Measurements from ENCODE around the gene AKAP17A. TPM values are rescaled to one million over a fixed set of nuclear protein-coding genes. Genes with fewer than 3 reads are reported as not detected.
"Not testable (repeated sequence)": the region's sequence is repeated elsewhere in the genome, so short reads cannot be mapped to it uniquely, and the experiment has no call there.

The AKAP17A gene
- total RNA-seq, 1 donor from 2014 or later, result 74.8 TPM

DNA sequence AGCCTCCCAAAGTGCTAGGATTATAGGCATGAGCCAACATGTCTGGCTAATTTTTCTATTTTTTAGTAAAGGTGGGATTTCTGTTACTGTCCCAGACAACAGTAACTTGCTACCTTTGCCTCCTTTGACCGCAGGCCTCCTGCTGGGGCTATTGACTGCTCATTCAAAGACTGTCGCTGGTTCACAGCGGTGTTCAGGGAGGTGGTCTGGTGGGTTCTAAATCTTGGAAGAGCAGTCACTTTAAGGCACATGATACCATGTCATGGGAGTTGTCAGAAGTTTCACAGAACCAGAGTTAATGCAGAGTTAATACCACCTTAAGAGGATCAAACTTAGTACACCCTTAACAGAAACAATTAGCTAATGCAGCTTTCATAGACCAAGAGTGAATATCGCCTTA is 27.3 kb downstream of the AKAP17A start:
- Mint-ChIP-seq H3K27me3 (ENCODE audit: low read depth) (no peaks in the 10 kb centered on the region), H3K36me3 (no peaks in the 10 kb centered on the region), H3K4me1 (no peaks in the 10 kb centered on the region), H3K27ac (no peak overlapping the region), H3K4me3 (no peak overlapping the region), H3K9me3 (no peaks in the 10 kb centered on the region)
- TF ChIP-seq, protein P1, sequence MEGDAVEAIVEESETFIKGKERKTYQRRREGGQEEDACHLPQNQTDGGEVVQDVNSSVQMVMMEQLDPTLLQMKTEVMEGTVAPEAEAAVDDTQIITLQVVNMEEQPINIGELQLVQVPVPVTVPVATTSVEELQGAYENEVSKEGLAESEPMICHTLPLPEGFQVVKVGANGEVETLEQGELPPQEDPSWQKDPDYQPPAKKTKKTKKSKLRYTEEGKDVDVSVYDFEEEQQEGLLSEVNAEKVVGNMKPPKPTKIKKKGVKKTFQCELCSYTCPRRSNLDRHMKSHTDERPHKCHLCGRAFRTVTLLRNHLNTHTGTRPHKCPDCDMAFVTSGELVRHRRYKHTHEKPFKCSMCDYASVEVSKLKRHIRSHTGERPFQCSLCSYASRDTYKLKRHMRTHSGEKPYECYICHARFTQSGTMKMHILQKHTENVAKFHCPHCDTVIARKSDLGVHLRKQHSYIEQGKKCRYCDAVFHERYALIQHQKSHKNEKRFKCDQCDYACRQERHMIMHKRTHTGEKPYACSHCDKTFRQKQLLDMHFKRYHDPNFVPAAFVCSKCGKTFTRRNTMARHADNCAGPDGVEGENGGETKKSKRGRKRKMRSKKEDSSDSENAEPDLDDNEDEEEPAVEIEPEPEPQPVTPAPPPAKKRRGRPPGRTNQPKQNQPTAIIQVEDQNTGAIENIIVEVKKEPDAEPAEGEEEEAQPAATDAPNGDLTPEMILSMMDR (IDR thresholded peaks at IDR 0.05; ENCODE audit: unreplicated experiment), result no peak
- DNase-seq (ENCODE audit: low spot score in 2 of 2, unreplicated experiment in 2 of 2), result no peak

DNA sequence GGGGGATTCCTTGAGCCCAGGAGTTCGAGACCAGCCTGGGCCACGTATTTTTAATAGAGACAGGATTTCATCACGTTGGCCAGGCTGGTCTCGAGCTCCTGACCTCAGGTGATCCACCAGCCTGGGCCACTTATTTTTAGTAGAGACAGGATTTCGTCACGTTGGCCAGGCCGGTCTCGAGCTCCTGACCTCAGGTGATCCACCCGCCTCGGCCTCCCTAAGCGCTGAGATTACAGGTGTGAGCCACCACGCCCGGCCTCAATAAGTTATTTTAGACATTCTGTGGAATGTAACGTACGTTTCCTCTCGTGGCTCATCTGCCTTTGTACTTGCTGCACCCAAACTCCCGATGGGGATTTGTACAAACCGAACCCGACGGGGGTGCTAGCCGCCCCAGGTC is 32.3 kb downstream of the AKAP17A start:
- H3K9me3 Mint-ChIP-seq, result no peaks in the 10 kb centered on the region
- peaks cover 3% of the 10 kb centered on the region for H3K27me3 Mint-ChIP-seq (ENCODE audit: low read depth)
- H3K4me1 Mint-ChIP-seq, result no peaks in the 10 kb centered on the region
- no peak for DNase-seq (ENCODE audit: low spot score in 2 of 2, unreplicated experiment in 2 of 2)
- TF ChIP-seq, protein P1 (IDR thresholded peaks at IDR 0.05; ENCODE audit: unreplicated experiment), result no peak
- H3K36me3 Mint-ChIP-seq, result no peaks in the 10 kb centered on the region
- H3K4me3 Mint-ChIP-seq, result no peak overlapping the region
- H3K27ac Mint-ChIP-seq, result no peak overlapping the region

DNA sequence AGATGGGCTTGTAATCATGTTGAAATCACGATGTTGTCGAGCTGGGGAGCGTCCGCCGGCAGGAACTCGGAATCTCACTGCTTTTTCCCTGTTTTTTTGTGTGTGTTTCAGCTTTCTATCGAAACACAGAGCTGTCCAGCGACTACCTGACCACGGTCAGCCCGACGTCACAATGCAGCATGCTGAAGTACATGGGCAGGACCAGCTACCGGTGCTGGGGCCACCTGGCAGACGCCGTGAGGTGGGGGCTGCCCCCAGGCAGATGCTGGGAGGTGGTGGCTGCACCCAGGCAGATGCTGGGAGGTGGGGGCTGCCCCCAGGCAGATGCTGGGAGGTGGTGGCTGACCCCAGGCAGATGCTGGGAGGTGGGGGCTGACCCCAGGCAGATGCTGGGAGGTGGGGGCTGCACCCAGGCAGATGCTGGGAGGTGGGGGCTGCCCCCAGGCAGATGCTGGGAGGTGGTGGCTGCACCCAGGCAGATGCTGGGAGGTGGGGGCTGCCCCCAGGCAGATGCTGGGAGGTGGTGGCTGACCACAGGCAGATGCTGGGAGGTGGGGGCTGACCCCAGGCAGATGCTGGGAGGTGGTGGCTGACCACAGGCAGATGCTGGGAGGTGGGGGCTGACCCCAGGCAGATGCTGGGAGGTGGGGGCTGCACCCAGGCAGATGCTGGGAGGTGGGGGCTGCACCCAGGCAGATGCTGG is 32.9 kb downstream of the AKAP17A start:
- H3K36me3 Mint-ChIP-seq, H3K27ac Mint-ChIP-seq: not testable (repeated sequence)

DNA sequence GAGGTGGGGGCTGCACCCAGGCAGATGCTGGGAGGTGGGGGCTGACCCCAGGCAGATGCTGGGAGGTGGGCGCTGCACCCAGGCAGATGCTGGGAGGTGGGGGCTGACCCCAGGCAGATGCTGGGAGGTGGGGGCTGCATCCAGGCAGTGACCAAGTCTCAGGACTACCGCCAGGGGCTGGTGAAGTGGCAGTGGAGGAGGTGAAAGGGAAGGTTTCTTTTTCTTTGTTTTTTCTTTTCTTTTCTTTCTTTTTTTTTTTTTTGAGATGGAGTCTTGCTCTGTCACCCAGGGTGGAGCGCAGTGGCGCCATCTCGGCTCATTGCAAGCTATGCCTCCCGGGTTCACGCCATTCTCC is 33.4 kb downstream of the AKAP17A start:
- H3K4me3 Mint-ChIP-seq; H3K27ac Mint-ChIP-seq; H3K4me1 Mint-ChIP-seq; DNase-seq (ENCODE audit: low spot score in 2 of 2, unreplicated experiment in 2 of 2); H3K9me3 Mint-ChIP-seq; H3K36me3 Mint-ChIP-seq: not testable (repeated sequence)
- H3K27me3 Mint-ChIP-seq (ENCODE audit: low read depth), result peaks cover 13% of the 10 kb centered on the region

More for the DNA sequence above, 32.9 kb downstream of the AKAP17A start:
- not testable (repeated sequence) for H3K9me3 Mint-ChIP-seq; H3K4me3 Mint-ChIP-seq; DNase-seq (ENCODE audit: low spot score in 2 of 2, unreplicated experiment in 2 of 2); H3K27me3 Mint-ChIP-seq (ENCODE audit: low read depth); H3K4me1 Mint-ChIP-seq

DNA sequence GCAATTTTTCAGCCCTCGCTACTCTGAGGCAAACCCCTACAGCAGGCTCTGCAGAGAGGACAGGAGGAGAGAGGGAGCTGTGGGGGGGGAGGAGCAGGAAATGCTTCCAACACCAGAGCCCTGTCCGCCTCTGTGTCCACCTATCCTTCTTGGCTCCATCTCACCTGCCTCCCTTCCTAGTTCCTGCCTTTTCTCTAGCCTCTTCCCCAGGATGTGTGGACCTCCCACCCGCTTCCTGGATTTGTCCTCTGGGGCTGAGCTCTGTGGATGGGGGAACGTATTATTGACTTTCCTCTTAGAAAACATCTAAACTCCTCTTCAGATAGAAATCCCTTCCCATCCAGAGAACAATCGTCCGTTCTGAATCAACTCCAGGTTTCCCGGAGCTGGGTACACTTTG is 37.8 kb downstream of the AKAP17A start:
- Mint-ChIP-seq H3K4me3 (no peak overlapping the region), H3K27me3 (ENCODE audit: low read depth) (peaks cover 15% of the 10 kb centered on the region), H3K9me3 (no peaks in the 10 kb centered on the region), H3K4me1 (no peaks in the 10 kb centered on the region), H3K36me3 (no peaks in the 10 kb centered on the region), H3K27ac (no peak overlapping the region)
- DNase-seq (ENCODE audit: low spot score in 2 of 2, unreplicated experiment in 2 of 2), result no peak
- TF ChIP-seq, protein P1 (IDR thresholded peaks at IDR 0.05; ENCODE audit: unreplicated experiment), result no peak

DNA sequence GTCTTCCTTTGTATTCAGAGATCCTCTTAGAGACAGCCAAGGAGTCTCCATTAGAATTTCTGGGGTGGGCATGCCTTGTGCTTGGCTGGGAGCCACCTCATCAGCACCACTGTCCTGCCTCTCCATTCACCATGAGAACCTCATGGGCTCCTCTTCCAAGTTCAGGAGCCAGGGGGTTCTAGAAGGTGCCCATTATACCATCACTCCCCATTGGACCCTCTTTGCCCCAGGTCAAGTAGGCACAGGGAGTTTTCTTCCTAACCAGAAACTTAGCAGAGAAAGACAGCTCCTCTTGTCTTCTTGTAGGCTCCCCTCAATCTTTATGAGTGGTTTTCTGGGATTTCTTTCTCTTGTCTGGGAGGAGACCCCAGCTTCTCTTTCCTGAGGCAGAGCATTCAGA is 54.6 kb downstream of the AKAP17A start:
- peaks cover 4% of the 10 kb centered on the region for H3K36me3 Mint-ChIP-seq
- peaks cover 25% of the 10 kb centered on the region for H3K9me3 Mint-ChIP-seq
- no peak overlapping the region for H3K27ac Mint-ChIP-seq
- TF ChIP-seq, protein P1 (IDR thresholded peaks at IDR 0.05; ENCODE audit: unreplicated experiment), result no peak
- H3K4me3 Mint-ChIP-seq, result no peak overlapping the region
- H3K4me1 Mint-ChIP-seq, result peaks cover 4% of the 10 kb centered on the region
- H3K27me3 Mint-ChIP-seq (ENCODE audit: low read depth), result no peaks in the 10 kb centered on the region
- DNase-seq (ENCODE audit: low spot score in 2 of 2, unreplicated experiment in 2 of 2), result no peak

DNA sequence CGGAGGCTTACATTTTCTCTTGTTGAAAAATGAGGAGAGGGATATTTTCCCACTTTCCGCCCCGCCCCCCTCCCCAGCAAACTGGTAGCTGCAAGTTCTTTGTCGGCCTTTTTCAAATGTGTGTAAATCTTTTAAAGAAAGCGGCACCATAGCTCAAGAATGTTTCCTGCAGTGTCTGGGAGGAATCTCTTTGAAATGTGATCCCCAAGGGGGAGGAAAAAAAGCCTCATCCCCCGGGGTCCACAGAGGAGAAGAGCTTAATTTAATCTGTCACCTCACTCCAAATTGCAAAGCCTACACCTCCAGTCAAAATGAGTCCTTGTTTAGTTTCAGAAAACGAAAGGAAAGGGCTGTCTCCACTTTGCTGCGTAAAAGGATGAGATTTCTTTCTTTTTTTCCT is 58.2 kb downstream of the AKAP17A start:
- peak overlapping the region; percentile 57 for H3K4me3 Mint-ChIP-seq
- peaks cover 4% of the 10 kb centered on the region for H3K4me1 Mint-ChIP-seq
- DNase-seq (ENCODE audit: low spot score in 2 of 2, unreplicated experiment in 2 of 2), result no peak
- TF ChIP-seq, protein P1 (IDR thresholded peaks at IDR 0.05; ENCODE audit: unreplicated experiment), result no peak
- peaks cover 12% of the 10 kb centered on the region for H3K9me3 Mint-ChIP-seq
- peak overlapping the region; percentile 56 for H3K27ac Mint-ChIP-seq
- no peaks in the 10 kb centered on the region for H3K27me3 Mint-ChIP-seq (ENCODE audit: low read depth)
- peaks cover 4% of the 10 kb centered on the region for H3K36me3 Mint-ChIP-seq

Data from mesothelial cell of epicardium (in vitro differentiated cells).